ENCODE results near the gene CEACAM19. TPM values are rescaled to one million over a fixed set of nuclear protein-coding genes. Genes with fewer than 3 reads are reported as not detected.
"Not testable (repeated sequence)": the region's sequence is repeated elsewhere in the genome, so short reads cannot be mapped to it uniquely, and the experiment has no call there.

Gene CEACAM19
- total RNA-seq, 4 donors from 2014 or later, result 2.5 to 5.1 (median 3.7) TPM

- Histone ChIP-seq H3K36me3 (no peaks in the 10 kb centered on the region), H3K27ac (replicated peaks in 1 of 4) (no peak overlapping the region), H3K27me3 (no peaks in the 10 kb centered on the region), H3K4me1 (no peaks in the 10 kb centered on the region), H3K9me3 (no peaks in the 10 kb centered on the region), H3K4me3 (no peak overlapping the region)
- no peak for DNase-seq (ENCODE audit: extremely low spot score)
- no peak for TF ChIP-seq POLR2AphosphoS5 (IDR thresholded peaks at IDR 0.05)
- no peak for TF ChIP-seq EP300 (IDR thresholded peaks at IDR 0.05)
- TF ChIP-seq CTCF (IDR thresholded peaks at IDR 0.05), result no peak
- TF ChIP-seq POLR2A (IDR thresholded peaks at IDR 0.05; ENCODE audit: low read depth), result no peak
- WGBS, result 85% methylated on average over 3 of the region's 6 CpGs
- intact Hi-C loops (cut with DNase I), result no loop called here
These were observed 35.4 kb downstream of the CEACAM19 start for GRCh38 chr19:44706506-44707236.

GRCh38 chr19:44707794-44708193 is 36.5 kb downstream of the CEACAM19 start:
- TF ChIP-seq EP300 (IDR thresholded peaks at IDR 0.05), result no peak
- no peak for TF ChIP-seq POLR2A (IDR thresholded peaks at IDR 0.05; ENCODE audit: low read depth)
- TF ChIP-seq CTCF (IDR thresholded peaks at IDR 0.05), result no peak
- TF ChIP-seq POLR2AphosphoS5 (IDR thresholded peaks at IDR 0.05), result no peak
- DNase-seq (ENCODE audit: extremely low spot score), result no peak
- H3K27ac ChIP-seq (replicated peaks in 1 of 4), result no peak overlapping the region
- H3K9me3 ChIP-seq, result no peaks in the 10 kb centered on the region
- H3K36me3 ChIP-seq, result no peaks in the 10 kb centered on the region
- no peaks in the 10 kb centered on the region for H3K4me1 ChIP-seq
- intact Hi-C loops (cut with DNase I), result no loop called here
- H3K27me3 ChIP-seq, result no peaks in the 10 kb centered on the region
- WGBS, result 93% methylated on average over 5 of the region's 20 CpGs
- H3K4me3 ChIP-seq, result no peak overlapping the region

- H3K27ac ChIP-seq (replicated peaks in 1 of 4), result no peak overlapping the region
- DNase-seq (ENCODE audit: extremely low spot score), result no peak
- TF ChIP-seq POLR2A (IDR thresholded peaks at IDR 0.05; ENCODE audit: low read depth) (no peak), POLR2AphosphoS5 (IDR thresholded peaks at IDR 0.05) (no peak), EP300 (IDR thresholded peaks at IDR 0.05) (no peak), CTCF (IDR thresholded peaks at IDR 0.05) (no peak)
- intact Hi-C loops (cut with DNase I), result no loop called here
- H3K4me1 ChIP-seq, result no peaks in the 10 kb centered on the region
- WGBS, result 70% methylated on average over 2 of the region's 5 CpGs
- no peaks in the 10 kb centered on the region for H3K36me3 ChIP-seq
- no peaks in the 10 kb centered on the region for H3K9me3 ChIP-seq
- no peaks in the 10 kb centered on the region for H3K27me3 ChIP-seq
- H3K4me3 ChIP-seq, result no peak overlapping the region
These were observed 37.7 kb downstream of the CEACAM19 start for GRCh38 chr19:44708940-44709339.

DNA sequence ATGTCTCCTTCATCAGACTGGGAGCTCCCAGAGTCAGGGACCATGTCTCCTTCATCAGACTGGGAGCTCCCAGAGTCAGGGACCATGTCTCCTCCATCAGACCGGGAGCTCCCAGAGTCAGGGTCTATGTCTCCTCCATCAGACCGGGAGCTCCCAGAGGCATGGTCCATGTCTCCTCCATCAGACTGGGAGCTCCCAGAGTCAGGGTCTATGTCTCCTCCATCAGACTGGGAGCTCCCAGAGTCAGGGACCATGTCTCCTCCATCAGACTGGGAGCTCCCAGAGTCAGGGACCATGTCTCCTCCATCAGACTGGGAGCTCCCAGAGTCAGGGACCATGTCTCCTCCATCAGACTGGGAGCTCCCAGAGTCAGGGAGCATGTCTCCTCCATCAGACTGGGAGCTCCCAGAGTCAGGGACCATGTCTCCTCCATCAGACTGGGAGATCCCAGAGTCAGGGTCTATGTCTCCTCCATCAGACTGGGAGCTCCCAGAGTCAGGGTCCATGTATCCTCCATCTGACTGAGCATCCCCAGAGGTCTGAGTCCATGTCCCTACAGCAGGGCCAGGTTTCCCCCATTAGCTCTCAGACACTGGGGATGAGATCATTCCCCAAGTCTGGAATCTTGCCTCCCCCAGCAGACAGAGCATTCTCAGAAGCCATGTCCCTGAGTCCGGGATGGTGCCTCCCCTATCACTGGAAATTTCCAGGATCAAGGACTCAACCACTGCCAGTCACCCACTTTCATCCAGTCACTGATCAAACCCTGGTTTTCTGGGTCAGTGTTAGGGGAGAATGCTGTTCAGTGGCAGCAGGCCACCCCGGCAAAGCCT is 38.4 kb downstream of the CEACAM19 start:
- H3K4me1 ChIP-seq; H3K27ac ChIP-seq (replicated peaks in 1 of 4); DNase-seq (ENCODE audit: extremely low spot score); H3K36me3 ChIP-seq; H3K9me3 ChIP-seq; H3K4me3 ChIP-seq; intact Hi-C loops (cut with DNase I); H3K27me3 ChIP-seq: not testable (repeated sequence)
- WGBS, result 81% methylated on average over 4 of the region's 4 CpGs

DNA sequence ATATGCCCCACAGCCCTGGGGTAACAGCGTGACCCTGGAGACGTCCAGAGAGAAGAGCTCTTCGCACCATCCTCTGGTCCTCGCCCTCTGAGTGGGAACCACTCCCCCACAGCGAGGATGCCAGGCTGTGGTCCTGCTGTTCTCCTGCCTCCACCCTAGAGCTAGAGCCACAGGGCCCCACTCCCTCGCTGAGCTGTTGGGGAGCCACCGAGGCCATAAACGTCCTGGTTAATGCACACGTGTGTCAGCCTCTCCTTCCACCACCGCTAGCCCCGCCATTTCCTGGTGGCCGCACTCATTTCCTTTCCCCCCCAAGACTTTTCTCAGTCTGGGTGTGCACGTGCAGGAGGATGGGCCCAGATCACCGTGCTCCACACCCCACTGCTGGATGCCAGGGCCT is 39.2 kb downstream of the CEACAM19 start:
- H3K27me3 ChIP-seq, result no peaks in the 10 kb centered on the region
- intact Hi-C loops (cut with DNase I), result no loop called here
- H3K4me3 ChIP-seq, result no peak overlapping the region

More for the DNA sequence above, 39.2 kb downstream of the CEACAM19 start:
- DNase-seq (ENCODE audit: extremely low spot score), result no peak
- 72% methylated on average over 9 of the region's 14 CpGs for WGBS
- H3K36me3 ChIP-seq, result no peaks in the 10 kb centered on the region
- H3K9me3 ChIP-seq, result peaks cover 0 to 8% (median 3%) of the 10 kb centered on the region in 4 donors
- TF ChIP-seq POLR2A (IDR thresholded peaks at IDR 0.05; ENCODE audit: low read depth), result no peak
- TF ChIP-seq EP300 (IDR thresholded peaks at IDR 0.05), result no peak
- no peak for TF ChIP-seq POLR2AphosphoS5 (IDR thresholded peaks at IDR 0.05)
- TF ChIP-seq CTCF (IDR thresholded peaks at IDR 0.05), result no peak
- no peak overlapping the region for H3K27ac ChIP-seq (replicated peaks in 1 of 4)
- no peaks in the 10 kb centered on the region for H3K4me1 ChIP-seq
